Duodenal mucosa (tissue), 2 donors: ENCODE measurements around the gene GTF2I.
"Not testable (repeated sequence)": the region's sequence is repeated elsewhere in the genome, so short reads cannot be mapped to it uniquely, and the experiment has no call there.

Source experiments
- H3K27ac ChIP-seq: one replicate; pipeline ENCODE4 v1.7.0; 2013; ENCODE audit warnings: low read depth, low read length
- H3K27me3 ChIP-seq, 2 donors: one replicate each; pipeline ENCODE4 v1.7.0; 2013; ENCODE audit warnings: low read length in 2 of 2, control low read depth in 1 of 2; ENCODE audit not compliant: insufficient read depth in 2 of 2, control insufficient read depth in 1 of 2
- H3K36me3 ChIP-seq, 2 donors: one replicate each; pipeline ENCODE4 v1.7.0; 2013; ENCODE audit warnings: low read length in 2 of 2, control low read depth in 1 of 2; ENCODE audit not compliant: insufficient read depth in 2 of 2, control insufficient read depth in 1 of 2
- H3K4me1 ChIP-seq, 2 donors: one replicate each; pipeline ENCODE4 v1.7.0; 2013; ENCODE audit warnings: low read length in 2 of 2, control low read depth in 1 of 2; ENCODE audit not compliant: insufficient read depth in 2 of 2, control insufficient read depth in 1 of 2
- H3K4me3 ChIP-seq, 2 donors: one replicate each; pipeline ENCODE4 v1.7.0; 2013; ENCODE audit warnings: low read length in 2 of 2, low read depth in 1 of 2
- H3K9ac ChIP-seq, 2 donors: one replicate each; pipeline ENCODE4 v1.7.0; 2013; ENCODE audit warnings: low read length in 2 of 2, low read depth in 1 of 2
- H3K9me3 ChIP-seq, 2 donors: one replicate each; pipeline ENCODE4 v1.7.0; 2013; ENCODE audit warnings: low read length in 2 of 2, control low read depth in 1 of 2; ENCODE audit not compliant: control insufficient read depth in 1 of 2

The GTF2I gene

GRCh38 chr7:74773760-74774750 is 116.5 kb downstream of the GTF2I start, which contains the start of gene NCF1:
Gene NCF1, plus strand, starts transcription at chr7:74774011. Its CDS starts 21 bp downstream, at chr7:74774032.
- H3K9me3 ChIP-seq, H3K36me3 ChIP-seq, H3K9ac ChIP-seq, H3K27ac ChIP-seq, H3K4me1 ChIP-seq, H3K27me3 ChIP-seq, H3K4me3 ChIP-seq: not testable (repeated sequence)

GRCh38 chr7:74775111-74775510 is 117.6 kb downstream of the GTF2I start:
- H3K27me3 ChIP-seq, H3K9ac ChIP-seq, H3K36me3 ChIP-seq, H3K4me1 ChIP-seq, H3K27ac ChIP-seq, H3K9me3 ChIP-seq, H3K4me3 ChIP-seq: not testable (repeated sequence)

GRCh38 chr7:74779053-74779452 is 121.5 kb downstream of the GTF2I start:
- H3K9me3 ChIP-seq, H3K36me3 ChIP-seq, H3K9ac ChIP-seq, H3K4me3 ChIP-seq, H3K27ac ChIP-seq, H3K4me1 ChIP-seq, H3K27me3 ChIP-seq: not testable (repeated sequence)

- H3K27me3 ChIP-seq, H3K9ac ChIP-seq, H3K27ac ChIP-seq, H3K9me3 ChIP-seq, H3K4me1 ChIP-seq, H3K36me3 ChIP-seq, H3K4me3 ChIP-seq: not testable (repeated sequence)
Measured at GRCh38 chr7:74781746-74782145, 124.2 kb downstream of the GTF2I start.

- H3K9me3 ChIP-seq, H3K27me3 ChIP-seq, H3K27ac ChIP-seq, H3K36me3 ChIP-seq, H3K4me3 ChIP-seq, H3K4me1 ChIP-seq, H3K9ac ChIP-seq: not testable (repeated sequence)
Measured at GRCh38 chr7:74783595-74783994, 126.1 kb downstream of the GTF2I start.

GRCh38 chr7:74788369-74789150 is 131.0 kb downstream of the GTF2I start:
- not testable (repeated sequence) for H3K4me3 ChIP-seq, H3K9ac ChIP-seq, H3K4me1 ChIP-seq, H3K27ac ChIP-seq, H3K9me3 ChIP-seq, H3K27me3 ChIP-seq, H3K36me3 ChIP-seq

GRCh38 chr7:74789200-74789736 is 131.8 kb downstream of the GTF2I start:
- not testable (repeated sequence) for H3K9me3 ChIP-seq, H3K27ac ChIP-seq, H3K4me1 ChIP-seq, H3K9ac ChIP-seq, H3K4me3 ChIP-seq, H3K36me3 ChIP-seq, H3K27me3 ChIP-seq

GRCh38 chr7:74797848-74798622 is 140.5 kb downstream of the GTF2I start:
- not testable (repeated sequence) for H3K27me3 ChIP-seq, H3K9ac ChIP-seq, H3K36me3 ChIP-seq, H3K4me3 ChIP-seq, H3K27ac ChIP-seq, H3K4me1 ChIP-seq, H3K9me3 ChIP-seq

GRCh38 chr7:74798644-74799043 is 141.1 kb downstream of the GTF2I start:
- not testable (repeated sequence) for H3K4me3 ChIP-seq, H3K27me3 ChIP-seq, H3K9me3 ChIP-seq, H3K27ac ChIP-seq, H3K9ac ChIP-seq, H3K4me1 ChIP-seq, H3K36me3 ChIP-seq
